Stimulated activated CD8-positive, alpha-beta memory T cell treated with anti-CD3 and anti-CD28 coated beads, Interleukin-7, amount 100 ng/mL, for 4 hours (primary cell): Measurements from ENCODE around the gene CENPL.
"Not testable (repeated sequence)": the region's sequence is repeated elsewhere in the genome, so short reads cannot be mapped to it uniquely, and the experiment has no call there.

Experiments
- DNase-seq, 2 donors: peaks; one replicate each; pipeline ENCODE4 v3.0.0-alpha.2; 2020; ENCODE audit warnings: low read depth in 2 of 2

The CENPL gene, protein sequence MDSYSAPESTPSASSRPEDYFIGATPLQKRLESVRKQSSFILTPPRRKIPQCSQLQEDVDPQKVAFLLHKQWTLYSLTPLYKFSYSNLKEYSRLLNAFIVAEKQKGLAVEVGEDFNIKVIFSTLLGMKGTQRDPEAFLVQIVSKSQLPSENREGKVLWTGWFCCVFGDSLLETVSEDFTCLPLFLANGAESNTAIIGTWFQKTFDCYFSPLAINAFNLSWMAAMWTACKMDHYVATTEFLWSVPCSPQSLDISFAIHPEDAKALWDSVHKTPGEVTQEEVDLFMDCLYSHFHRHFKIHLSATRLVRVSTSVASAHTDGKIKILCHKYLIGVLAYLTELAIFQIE

DNA sequence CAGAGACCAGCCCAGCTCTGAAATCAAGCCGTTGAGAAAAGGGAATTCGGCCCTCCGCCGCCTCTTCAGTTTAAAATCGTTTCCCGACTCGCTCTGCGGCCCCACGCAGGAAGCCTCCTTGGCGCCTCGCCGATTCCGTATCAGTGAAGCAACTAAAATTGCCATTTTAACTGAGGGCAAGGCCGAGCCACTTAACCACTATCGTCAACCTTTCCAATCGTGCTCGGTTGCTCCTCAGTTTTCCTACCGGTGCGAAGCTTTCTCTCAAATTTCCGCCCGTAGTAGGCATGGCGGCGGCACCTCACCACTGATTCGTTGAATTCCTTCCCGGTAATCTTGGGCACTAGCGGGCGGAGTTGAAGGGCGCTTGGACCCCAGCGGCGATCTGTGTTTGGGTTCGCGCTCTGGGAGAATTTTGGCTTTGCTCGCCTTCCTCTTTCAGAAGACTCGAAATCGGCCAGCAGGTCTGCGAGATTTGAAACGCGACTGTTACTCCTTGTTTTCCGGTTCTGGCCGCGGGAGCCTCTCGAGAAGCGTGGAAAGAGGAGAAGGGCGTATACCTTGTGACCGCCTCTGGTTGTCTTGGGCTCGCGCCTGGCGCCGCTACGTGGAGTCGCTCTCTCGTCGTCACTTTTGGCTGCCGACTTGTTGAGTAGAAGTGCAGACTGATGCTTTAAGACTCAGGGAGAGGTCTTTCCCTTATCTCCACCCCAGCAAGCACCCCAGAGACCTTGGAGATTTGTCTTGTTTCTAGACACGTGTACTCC, at the start of gene CENPL, which contains the start of gene DARS2:
Gene CENPL, minus strand, starts transcription at position 569 of the 767 bp plus-strand sequence. CDS start 13,584 bp downstream, outside the sequence.
Gene DARS2, plus strand, starts transcription at position 359 of the 767 bp plus-strand sequence. CDS start 557 bp downstream, outside the sequence.
- DNase-seq, result peak; percentile 82 to 90

DNA sequence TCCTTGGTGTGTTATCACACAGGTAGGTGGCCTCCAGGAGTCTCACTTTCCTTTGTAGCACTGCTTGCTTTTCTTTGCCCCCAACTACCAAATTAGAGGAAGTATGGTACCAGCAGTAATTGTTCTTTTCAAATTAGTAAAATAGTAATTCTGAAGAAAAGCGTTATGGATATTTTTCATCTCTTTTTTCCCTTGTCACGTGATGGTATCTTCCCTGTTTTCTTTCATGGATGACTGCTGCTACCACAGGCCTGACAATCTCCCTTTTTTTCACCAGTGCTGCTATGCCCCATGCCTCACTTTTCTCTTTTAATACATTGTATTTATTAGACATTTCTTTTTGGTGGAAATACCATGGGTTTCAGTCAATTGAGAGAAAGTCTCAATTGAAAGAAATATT, 46.8 kb upstream of the CENPL start:
- no peak for DNase-seq

DNA sequence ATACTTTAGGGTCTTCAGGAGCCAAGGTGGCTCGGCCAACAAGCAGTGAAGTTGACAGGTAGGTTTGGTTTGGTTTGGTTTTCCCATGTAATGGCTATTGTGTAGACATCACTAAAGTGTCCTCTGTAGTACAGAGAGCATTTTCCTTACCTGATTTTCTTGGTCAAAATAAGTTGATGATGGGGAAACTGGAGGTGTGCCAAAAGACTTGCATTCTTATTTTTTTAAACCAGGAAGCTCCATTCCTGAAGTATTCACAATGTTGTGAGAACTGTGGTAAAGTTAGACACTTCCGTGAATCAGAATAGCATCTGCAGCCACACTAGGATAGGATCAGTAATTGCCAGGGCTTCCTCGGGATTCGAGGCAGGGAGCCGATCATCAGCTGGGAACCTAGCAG, 46.4 kb upstream of the CENPL start:
- DNase-seq, result no peak

DNA sequence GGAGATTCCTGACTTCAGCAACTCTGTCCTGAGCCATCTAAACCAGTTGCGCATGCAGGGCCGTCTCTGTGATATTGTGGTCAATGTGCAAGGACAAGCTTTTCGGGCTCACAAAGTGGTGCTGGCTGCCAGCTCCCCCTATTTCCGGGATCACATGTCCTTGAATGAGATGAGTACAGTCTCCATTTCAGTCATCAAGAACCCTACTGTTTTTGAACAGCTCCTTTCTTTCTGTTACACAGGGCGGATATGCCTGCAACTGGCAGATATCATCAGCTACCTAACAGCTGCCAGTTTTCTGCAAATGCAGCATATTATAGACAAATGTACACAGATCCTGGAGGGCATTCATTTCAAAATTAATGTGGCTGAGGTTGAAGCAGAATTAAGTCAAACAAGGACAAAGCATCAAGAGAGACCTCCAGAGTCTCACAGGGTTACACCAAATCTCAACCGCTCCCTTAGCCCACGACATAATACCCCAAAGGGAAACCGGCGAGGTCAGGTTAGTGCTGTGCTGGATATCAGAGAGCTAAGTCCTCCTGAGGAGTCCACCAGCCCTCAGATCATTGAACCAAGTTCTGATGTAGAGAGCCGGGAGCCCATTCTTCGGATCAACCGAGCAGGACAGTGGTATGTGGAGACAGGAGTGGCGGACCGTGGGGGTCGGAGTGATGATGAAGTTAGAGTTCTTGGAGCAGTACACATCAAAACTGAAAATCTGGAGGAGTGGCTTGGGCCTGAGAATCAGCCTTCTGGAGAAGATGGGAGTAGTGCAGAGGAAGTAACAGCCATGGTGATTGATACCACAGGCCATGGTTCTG, 45.8 kb upstream of the CENPL start:
- peak in 1 of 2 donors; percentile 12 for DNase-seq

DNA sequence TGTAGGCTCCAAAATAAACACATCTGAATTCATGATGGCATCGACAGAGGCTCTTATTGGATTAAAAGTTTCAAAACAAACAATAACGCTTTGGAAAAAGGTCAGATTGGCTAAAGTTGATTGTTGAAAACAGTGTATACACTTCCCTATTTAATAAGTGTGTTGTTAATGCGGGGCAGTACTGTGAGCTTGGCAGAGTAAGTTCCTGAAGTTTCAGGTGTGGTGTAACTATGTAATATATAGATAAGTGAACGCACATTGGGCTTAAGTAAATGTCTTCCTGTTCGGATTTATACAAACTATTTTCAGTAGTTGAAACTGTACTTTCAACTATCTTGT, 44.3 kb upstream of the CENPL start:
- no peak for DNase-seq

DNA sequence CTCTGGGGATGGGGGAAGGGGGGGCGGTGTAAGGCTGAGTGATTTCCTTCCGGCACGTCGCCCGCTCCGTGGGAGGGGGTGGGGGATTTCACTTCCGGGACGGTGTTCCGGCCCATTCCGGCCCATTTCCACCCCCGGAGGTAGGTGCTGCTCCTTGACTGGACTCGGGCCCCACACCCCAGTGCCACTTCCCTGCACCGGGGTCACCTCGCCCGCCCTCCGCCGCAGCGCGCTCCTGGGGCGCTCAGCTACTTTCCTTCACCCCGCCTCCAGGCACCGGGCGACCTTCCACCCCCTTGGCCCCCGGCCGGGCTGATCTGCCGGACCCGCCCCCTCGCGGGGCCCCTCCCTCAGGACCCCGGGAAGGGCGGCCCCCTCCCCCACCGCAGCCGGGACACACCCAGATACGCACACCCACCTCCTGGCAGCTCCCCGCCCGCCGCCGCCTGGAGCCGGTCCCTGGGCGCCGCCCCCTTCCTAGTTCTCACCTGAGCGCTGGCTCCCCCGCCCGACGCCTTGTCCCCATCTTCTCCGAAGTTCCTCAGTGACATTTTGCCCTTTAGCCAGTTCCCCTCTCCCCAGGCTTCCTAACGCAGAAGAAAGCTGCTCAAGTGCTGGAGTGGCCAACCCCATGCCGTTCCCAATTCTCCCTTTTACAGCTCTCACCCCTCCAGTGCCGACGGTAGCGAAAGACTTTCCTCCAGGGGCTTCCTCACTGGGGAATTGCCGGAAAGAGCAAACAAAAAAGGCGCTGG, 43.8 kb upstream of the CENPL start, which contains the start of gene ZBTB37:
Gene ZBTB37, plus strand, starts transcription at position 115 of the 755 bp plus-strand sequence. CDS start 1,846 bp downstream, outside the sequence.
- DNase-seq, result peak; percentile 87 to 89

DNA sequence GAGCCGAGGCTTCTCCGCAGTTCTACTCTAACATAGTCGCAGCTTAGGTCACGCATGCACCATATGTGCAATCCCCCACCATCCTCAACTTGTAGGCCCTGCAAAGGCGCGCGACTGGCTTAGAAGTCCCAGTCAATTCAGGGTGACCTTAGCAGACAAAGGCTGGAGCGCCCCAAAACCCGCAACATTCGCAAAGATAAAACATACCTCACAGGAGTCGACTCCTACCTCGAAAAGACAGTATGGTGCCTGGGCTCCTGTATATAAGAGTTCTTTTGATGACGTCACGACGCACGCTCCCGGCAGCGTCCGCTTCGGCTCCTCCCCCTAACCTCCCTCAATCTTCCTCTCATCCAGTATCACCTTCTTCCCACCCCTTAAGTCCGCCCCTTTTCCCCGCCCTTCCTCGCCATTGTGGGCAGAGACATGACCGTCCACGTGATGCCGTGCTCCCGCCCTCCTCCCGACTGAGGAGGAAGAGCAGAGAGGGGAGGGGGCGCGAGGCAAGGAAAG, 43.1 kb upstream of the CENPL start, which contains the start of gene GAS5:
Gene GAS5, minus strand, starts transcription at position 237 of the 513 bp plus-strand sequence.
- DNase-seq, result peak; percentile 98 to 100

DNA sequence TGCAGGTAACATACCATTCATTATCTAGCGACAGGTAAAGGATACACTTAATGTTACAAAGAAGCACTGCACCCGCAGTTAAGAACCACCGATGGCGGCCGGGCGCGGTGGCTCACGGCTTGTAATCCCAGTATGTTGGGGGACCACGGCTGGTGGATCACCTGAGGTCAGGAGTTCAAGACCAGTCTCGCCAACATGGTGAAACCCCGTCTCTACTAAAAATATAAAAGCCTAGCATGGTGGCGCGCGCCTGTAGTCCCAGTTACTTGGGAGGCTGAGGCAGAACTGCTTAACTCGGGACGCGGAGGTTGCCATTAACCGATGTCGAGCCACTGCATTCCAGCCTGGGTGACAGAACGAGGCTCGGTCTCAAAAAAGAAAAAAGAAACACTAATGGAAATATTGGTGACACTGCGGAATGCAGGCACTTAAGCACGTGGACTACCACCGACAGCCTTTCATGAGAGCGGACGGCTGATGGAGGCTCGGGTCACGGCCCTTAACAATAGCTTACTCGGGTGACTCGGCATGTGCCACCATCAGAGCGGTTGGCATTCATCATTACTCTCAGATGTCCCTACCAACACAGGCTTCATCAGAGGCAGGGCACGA, 42.6 kb upstream of the CENPL start:
- DNase-seq, result peak in 1 of 2 donors; percentile 40

DNA sequence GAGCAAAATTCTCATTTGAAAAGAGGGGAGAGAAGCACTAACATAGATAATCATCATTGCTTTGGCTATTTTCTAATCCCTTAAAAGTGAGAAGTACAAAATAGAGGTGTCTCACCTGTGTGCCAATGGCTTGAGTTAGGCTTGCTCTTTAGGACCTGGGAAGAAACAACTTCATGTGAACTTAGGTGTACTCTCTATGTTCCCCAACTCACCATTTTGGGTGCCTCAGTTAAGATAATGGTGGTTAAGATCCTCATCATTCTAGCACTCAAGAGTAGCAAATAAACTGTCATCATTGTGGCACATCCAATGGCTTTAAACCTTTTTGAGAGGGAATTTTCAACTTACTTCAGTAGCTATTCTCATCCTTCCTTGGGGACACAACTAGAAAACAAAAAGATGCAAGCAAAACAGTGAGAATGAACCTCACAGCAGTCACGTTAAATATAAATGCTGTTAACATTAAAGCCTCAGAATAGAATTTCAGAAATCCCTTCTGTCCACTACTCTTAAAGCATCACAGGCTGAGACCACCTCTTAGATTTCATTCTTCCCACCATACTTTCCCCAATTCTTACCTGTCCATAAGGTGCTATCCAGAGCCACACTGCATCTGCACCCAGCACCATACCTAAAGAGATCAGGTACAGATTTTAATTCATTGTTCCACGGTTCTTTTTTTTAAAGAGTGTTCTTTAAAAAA, 41.9 kb upstream of the CENPL start:
- DNase-seq, result no peak

DNA sequence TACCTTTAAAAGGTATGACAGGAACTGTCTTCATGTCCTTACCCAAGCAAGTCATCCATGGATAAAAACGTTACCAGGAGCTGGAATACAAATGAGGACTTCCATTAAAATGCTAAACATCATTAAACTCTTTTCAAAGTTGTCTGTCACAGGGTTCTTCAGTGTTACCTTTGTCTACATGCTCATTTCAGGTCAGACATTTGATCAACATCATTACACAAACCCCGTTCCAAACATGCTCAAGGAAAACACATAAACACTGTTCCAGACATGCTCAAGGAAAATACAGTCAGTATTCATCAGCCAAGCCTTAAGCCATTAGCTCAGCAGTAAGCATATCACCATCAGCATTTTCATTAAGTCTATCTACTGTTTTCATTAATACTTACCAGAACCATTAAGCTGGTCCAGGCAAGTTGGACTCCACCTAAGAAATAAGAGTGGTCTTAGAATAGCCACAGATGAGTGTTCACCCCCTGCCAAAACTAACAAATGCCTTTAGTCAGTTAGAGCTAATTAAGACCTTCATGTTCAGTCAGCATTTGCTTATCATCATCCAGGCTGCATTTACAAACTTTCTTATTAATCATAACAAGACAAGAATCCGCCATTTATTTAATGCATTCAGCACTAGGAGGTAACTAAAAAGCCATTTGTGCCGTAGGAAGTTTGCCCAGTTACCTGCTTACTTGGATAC, 40.9 kb upstream of the CENPL start:
- DNase-seq, result no peak

DNA sequence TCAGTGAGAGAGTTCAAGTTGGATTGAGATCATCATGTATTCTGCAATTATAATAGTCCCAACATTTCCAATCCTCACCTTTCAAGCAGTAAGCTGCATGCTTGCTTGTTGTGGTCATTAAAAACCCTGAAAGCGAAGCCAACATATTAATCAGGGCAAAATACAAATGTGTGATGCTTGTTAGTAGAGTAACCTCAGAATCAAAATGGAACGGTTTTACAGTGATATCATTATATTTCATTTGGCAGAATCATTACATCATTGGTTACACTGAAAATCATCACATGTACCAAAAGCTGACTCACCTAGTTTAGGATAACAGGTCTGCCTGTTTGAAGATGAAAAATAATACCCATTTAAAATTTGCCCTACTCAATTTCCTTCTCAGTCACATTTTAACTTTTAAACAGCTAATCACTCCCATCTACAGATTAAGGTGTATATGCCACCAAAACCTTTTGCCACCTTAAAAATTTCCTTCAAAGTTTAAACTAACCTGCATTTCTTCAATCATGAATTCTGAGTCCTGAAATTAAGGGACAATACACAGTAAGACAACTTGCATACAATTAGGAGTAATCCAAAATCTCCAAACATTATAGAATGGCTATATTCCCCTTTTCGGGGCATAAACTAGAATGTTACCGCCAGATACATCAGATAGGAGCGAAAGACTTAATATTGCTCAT, 39.6 kb upstream of the CENPL start:
- DNase-seq, result no peak

DNA sequence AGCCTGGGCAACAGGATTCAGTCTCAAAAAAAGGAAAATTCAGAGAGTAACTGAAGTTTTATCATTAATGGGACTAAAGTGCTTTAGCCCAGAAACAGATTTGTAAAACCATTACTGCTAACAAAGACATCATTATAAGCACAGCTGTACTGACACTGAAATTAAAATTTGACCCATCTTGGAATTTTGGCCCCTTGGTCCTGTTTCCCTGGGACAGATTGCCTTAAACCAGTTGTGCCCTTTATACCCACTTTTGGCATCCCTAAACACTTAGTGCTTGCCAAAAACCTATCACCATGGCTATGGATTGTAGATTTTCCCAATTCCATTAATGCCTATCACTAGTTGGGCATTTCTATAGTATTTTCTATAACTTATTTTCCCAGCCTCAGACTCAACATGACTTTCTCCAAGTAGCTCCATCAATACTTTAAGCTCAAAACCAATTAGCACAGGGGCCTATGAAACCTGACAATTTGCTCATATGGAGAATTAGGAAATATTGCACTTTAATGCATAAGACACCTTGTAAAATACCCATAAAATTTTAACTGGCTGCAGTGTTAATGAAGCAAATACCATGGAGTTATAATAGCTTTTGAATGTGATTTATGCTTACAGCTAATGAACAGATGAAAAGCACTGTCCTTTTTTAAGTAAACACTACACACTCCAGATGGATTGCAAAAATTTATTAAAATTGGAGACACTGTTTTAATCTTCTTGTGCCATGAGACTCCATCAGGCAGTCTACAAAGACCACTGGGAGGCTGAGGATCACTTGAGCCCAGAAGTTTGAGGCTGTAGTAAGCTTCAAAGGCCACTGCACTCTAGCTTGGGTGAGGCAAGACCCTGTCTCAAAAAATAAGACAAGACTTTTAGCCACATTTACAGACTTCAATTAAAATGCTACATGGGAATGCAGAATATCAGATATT, 38.8 kb upstream of the CENPL start:
- no peak for DNase-seq

DNA sequence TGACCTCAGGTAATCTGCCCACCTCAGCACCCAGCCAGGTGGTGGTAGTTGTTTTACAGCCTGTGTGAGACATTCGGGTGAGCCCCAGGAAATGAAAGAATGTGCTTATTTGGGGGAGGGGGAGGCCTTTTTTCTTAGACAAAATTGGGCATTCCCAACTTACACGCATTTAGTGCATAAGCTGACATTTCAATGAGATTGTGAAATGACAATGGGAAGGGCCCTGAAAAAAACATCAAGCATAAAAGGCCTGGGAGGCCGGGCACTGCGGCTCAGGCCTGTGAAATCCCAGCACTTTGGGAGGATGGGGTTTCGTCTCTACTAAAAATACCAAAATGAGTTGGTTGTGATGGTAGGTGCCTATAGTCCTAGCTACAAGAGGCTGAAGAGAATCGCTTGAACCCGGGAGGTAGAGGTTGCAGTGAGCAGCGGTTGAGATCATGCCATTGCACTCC, 38.1 kb upstream of the CENPL start:
- DNase-seq, result no peak

DNA sequence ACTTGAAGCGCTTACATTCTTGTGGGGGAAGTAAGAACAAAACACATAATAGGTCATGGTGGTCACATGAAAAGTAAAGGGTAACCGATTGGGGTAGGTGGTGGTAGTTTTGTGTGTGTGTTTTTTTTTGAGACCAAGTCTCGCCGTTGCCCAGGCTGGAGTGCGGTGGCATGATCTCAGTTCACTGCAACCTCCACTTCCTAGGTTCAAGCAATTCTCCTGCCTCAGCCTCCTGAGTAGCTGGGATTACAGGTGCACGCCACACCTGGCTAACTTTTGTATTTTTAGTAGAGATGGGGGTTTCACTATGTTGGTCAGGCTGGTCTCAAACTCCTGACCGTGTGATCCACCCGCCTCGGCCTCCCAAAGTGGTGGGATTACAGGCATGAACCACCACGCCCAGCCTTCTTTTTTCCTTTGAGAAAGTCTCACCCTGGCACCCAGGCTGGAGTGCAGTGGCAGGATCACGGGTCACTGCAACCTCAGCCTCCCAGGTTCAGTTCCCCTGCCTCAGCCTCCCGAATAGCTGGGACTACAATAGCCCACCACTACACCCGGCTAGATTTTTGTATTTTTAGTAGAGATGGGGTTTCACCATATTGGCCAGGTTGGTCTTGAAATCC, 37.6 kb upstream of the CENPL start:
- not testable (repeated sequence) for DNase-seq

DNA sequence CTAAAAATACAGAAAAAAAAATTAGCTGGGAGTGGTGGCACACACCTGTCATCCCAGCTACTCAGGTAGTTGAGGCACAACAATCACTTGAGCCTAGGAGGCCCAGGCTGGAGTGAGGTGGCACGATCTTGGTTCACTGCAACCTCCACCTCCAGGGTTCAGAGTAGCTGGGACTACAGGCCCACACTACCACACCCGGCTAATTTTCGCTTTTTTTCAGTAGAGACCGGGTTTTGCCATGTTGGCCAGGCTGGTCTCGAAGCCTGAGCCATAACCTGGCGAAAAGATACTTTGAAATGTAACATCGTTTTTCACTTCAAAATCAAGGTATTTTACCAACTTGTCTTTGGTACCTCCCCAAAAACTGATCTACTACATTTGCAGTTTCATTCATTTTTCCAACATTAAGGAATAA, 37.1 kb upstream of the CENPL start:
- DNase-seq, result no peak

DNA sequence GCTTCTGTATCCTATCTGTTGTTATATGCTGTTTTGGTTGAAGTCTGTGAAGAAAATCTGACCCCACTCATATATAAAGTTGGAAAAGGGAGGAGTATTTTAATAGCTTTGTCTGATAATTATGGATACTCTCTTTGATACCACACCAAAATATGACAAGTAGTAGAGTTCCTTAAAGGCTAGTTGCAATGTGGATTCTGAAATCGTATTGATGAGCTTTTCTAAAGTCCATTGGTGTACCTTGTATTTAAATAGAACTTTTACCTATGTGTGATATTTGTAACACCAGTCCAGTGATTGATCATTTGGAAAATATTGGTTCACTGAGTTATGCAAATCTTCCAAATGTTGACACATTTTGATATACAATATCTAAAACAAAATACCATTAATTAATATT, 35.4 kb upstream of the CENPL start:
- no peak for DNase-seq

DNA sequence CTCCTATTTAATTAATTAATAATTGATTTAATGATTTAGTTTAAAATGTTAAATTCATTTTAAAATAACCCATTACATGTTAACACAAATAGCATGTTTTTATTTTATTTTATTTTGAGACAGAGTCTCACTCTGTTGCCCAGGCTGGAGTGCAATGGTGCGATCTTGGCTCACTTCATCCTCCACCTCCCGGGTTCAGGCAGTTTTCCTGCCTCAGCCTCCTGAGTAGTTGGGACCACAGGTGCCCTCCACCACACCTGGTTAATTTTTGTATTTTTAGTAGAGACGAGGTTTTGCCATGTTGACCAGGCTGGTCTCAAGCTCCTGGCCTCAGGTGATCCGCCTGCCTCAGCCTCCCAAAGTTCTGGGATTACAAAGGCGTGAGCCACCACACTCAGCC, 34.9 kb upstream of the CENPL start:
- DNase-seq, result not testable (repeated sequence)
